GM10847 (cell line): ENCODE results near the gene NCBP1.

Source experiments
- POLR2A ChIP-seq: IDR thresholded peaks from 2 replicates; pipeline ENCODE4 v1.6.1; 2011; ENCODE audit not compliant: insufficient read length; ENCODE audit errors: extremely low read depth

The NCBP1 gene

GRCh38 chr9:97696803-97697601 is 63.4 kb downstream of the NCBP1 start, which contains the start of gene XPA:
Gene XPA (minus strand): TSS chr9:97697340. CDS start chr9:97697292, 48 bp downstream.
- peak; percentile 84 for TF ChIP-seq POLR2A

- no peak for TF ChIP-seq POLR2A
These were observed 64.2 kb downstream of the NCBP1 start for GRCh38 chr9:97697837-97698236.

DNA sequence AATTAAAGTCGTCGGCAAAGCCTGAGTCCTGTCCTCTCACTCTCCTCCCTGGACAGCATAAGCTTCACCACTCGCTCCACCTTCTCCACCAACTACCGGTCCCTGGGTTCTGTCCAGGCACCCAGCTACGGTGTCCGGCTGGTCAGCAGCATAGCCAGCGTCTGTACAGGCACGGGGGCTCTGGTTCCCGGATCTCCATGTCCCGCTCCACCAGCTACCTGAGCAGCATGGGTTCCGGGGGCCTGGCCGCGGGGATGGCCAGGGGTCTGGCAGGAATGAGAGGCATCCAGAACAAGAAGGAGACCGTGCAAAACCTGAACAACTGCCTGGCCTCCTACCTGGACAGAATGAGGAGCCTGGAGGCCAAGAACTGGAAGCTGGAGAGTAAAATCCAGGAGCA is 65.2 kb downstream of the NCBP1 start:
- no peak for TF ChIP-seq POLR2A

GRCh38 chr9:97703437-97704344 is 70.1 kb downstream of the NCBP1 start:
- TF ChIP-seq POLR2A = no peak

DNA sequence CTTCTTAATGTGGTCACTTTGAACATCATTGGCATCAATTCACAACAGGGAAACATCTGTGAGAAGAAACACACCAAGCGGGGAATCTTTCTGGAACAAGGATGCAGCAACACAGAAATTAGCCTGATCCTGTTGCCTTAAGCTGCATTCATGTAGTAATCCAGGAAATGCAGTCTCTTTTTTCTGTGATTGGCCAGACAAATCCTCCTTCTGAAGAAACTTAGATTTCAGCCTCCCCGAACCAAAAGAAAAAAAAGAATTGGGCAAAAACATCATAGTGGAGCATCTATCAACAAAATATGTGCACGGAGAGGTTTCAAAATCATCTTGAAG is 70.7 kb downstream of the NCBP1 start:
- TF ChIP-seq POLR2A = no peak

GRCh38 chr9:97704851-97705250 is 71.2 kb downstream of the NCBP1 start:
- no peak for TF ChIP-seq POLR2A

DNA sequence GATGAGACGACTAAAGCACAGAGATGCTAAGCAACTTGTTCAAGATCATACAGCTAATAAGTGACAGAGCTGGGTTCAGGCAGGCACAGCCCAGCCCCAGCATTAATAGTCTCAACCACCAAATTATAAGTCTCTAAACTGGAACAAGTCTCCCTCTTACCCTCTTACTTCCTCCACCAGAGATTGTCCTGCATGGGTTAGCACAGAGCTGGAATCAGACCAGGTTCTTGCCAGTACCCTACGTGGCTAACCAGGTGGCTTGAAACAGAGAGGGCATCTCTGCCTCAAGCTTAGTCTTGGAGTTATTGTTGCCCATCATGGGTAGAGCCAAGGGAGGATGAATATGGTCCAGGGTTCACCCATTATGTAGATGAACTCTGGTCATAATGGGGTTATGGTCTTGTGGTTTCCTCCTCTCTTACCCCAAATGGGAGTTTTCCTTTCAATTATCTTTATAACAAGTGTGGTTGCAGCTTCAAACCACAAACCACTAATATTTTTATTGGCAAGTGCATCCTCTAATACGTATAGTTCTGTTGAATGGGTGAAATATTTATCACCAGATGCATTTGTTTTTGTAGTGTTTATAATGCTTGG is 71.8 kb downstream of the NCBP1 start:
- no peak for TF ChIP-seq POLR2A

DNA sequence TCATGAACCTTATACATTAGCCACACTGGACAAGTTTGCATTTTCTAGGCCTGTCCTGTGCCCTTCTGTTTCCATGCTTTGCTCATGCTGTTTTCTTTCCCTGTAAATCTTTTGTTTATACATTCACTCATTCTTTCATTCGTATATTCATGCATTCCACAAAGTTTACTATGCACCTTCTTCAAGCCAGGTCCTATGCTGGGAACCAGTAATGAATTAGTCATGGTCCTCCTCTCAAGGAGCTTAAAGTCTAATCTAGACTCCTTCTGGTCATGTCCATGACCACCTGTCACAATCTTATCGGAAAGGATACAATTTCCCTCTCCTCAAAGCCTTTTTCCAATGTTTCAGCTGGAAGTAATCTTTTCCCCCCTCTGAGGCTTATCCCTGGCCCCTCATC is 72.6 kb downstream of the NCBP1 start:
- no peak for TF ChIP-seq POLR2A

DNA sequence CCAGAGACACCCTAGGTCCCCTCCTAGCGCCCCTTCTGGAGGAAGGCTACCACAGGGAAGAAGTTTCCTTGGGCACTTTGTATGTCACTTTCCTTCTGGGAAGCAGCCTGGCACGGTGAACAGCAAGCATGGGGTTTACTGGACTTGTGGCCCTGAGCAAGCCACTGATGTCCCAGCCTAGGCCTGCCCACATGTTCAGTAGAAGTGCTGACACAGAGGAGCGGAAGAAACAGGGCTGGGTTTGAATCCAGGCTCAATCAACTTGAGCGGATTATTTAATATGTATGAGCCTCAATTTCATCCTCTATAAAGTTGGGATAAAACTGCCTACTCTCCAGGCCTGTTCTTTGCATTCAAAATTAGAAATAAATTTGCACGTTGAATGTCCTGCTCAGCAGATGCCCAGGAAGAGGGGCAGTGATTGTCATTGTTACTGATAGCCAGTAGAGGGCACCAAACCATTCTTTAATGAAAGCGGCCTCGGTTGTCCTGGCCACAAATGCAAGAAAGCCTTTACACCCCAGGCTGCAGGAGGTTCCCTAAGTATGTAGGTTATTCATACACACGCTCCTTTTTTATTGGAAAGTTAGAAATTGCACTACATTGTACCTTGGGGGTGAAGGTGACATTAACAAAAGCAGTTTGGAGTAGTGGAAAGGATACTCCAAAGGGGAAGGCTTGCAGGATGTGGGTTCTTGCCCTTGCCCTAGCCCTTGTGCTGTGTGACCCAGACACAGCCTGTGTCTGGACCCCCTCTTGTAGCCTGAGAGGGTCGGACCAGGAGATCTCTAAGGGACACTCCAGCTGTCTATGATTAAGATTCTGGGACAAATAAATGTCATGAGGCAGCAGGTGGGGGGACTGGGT is 77.0 kb downstream of the NCBP1 start:
- no peak for TF ChIP-seq POLR2A

- TF ChIP-seq POLR2A = no peak
These were observed 77.6 kb downstream of the NCBP1 start for GRCh38 chr9:97711223-97711626.

DNA sequence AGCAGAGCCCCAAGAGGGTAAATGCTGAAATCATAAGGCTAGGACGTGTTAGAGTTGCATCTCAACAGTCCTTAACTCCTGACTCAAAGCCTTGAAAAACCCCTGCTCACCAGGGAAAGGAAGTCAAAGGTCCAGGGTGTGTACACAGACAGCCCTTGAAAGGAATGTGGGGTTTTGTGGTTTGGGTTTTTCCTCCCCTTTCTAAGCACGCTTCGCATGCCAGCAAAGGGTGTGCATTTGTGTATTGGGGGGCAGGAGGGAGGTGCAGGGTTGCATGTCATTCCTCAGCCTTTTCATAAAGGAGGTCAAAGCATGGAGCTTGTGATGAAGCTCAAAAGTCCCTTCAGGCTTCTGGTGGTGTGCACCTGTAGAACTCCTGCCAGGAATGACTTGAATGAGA is 80.8 kb downstream of the NCBP1 start:
- no peak for TF ChIP-seq POLR2A

- no peak for TF ChIP-seq POLR2A
These were observed 84.2 kb downstream of the NCBP1 start for GRCh38 chr9:97717866-97718265.

- TF ChIP-seq POLR2A = no peak
These were observed 87.8 kb downstream of the NCBP1 start for GRCh38 chr9:97721396-97721795.

DNA sequence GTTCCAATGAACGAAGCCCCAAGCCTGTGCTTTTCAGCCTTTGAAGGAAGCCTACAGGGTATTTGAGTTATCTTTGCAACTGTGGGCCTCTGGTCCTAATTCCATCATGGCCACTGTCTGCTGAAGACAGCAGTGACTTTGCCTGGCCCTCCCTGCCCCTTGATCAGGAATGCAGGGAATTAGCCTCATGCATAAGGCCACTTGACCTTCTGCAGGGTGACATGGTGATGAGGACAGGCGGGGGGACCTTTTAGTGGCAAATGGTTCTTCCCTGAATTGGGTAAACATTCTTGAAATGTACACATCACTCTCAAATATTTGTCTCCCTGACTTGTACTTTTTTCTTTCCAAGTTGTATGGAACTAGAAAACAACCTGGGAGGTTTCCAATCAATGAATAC is 88.7 kb downstream of the NCBP1 start:
- TF ChIP-seq POLR2A = no peak
